Measurements from ENCODE around the gene PDHX. TPM values are rescaled to one million over a fixed set of nuclear protein-coding genes. Genes with fewer than 3 reads are reported as not detected.

The PDHX gene
- total and polyA plus RNA-seq, 2 of the 4 experiments (the other 2 are of a cell fraction): 19.8 to 26.7 TPM

DNA sequence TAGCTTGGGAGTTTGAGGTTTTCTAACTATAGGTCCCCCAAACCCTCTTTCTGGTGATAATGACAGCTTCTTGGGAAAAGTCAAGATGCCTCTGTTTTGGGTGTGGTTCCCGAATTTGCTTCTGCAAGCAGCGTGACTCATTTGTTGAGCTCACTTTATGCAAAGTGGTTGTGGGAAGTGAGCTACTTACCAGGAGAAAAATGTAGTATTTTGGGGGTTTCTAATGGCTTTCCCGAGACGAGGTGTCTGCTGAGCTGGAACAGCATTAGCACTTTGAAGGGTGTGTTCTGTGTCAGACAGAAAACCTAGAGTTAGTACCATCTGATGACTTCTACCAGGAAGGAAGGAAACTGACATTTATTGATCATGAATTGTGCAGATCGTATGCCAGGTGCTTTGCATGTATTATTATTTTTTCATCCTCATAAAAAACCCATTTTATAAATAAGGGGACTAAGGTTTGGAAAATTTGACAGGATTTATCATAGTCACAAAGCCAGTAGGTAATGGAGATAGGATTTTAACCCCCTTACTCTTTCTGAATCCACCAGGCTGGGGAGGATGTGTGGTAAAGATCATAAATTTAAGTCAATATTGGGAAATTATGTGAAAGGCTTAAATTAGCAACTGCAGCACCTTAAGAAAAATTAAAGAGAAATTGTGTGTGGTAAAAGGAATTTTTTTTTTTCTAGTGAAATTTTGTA is 113.7 kb downstream of the PDHX start:
- intact Hi-C loops (cut with micrococcal nuclease) (no loop called here), dilution Hi-C loops (cut with HindIII; ENCODE audit: low sequenced_read_pairs, unreplicated experiment) (no loop called here), in situ Hi-C loops (cut with MboI; ENCODE audit: low sequenced_read_pairs) (no loop called here)
- H3K36me3 ChIP-seq (ENCODE audit: control insufficient read depth, insufficient read depth, low read length): no peaks in the 10 kb centered on the region
- peak overlapping the region; percentile 37; the same call in 1 of the 3 replicates for H2BK15ac ChIP-seq (ENCODE audit: low read depth, low read length)
- peak overlapping the region; percentile 55; the same call in 1 of the 2 replicates for H4K5ac ChIP-seq (ENCODE audit: low read depth, low read length)
- H2BK20ac ChIP-seq (ENCODE audit: low read depth, low read length): peak overlapping the region; percentile 77
- peak overlapping the region; percentile 79 for H2BK120ac ChIP-seq (ENCODE audit: low read depth, low read length)
- no peak overlapping the region for H2AFZ ChIP-seq (replicated peaks; ENCODE audit: low read length, poor library complexity)
- H3K79me1 ChIP-seq (ENCODE audit: low read depth in 1 of 2, low read length in 2 of 2): peaks cover 0 to 14% of the 10 kb centered on the region in 2 experiments; a peak in 3 of 4 replicates
- H3K56ac ChIP-seq (ENCODE audit: extremely low read depth, insufficient read depth, low read length): peak overlapping the region; percentile 19; the same call in 1 of the 2 replicates
- no peak overlapping the region; the same call in 1 of the 2 replicates for H3K18ac ChIP-seq (ENCODE audit: low read depth, low read length)
- H4K8ac ChIP-seq (ENCODE audit: low read depth in 2 of 2, low read length in 2 of 2): peak overlapping the region in 1 of 2 experiments; percentile 43; a peak in 2 of 4 replicates
- ChIA-PET CTCF (interaction anchor here (0.7 to 1.3 kb wide), 4 partner anchors 12 to 110 kb away, joined by 3 to 5 read pairs (median 4); no protein-coding TSS in a partner anchor), POLR2A (ENCODE audit: unreplicated experiment) (interaction anchor here (1.1 kb wide), 2 partner anchors 13 to 116 kb away, joined by 3 read pairs; no protein-coding TSS in a partner anchor)
- TF ChIP-seq, protein P1, sequence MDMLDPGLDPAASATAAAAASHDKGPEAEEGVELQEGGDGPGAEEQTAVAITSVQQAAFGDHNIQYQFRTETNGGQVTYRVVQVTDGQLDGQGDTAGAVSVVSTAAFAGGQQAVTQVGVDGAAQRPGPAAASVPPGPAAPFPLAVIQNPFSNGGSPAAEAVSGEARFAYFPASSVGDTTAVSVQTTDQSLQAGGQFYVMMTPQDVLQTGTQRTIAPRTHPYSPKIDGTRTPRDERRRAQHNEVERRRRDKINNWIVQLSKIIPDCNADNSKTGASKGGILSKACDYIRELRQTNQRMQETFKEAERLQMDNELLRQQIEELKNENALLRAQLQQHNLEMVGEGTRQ (IDR thresholded peaks at IDR 0.05; ENCODE audit: low read depth, low read length): no peak
- TF ChIP-seq NFE2L2 (IDR thresholded peaks at IDR 0.05; ENCODE audit: low read depth, low read length) (no peak), CHD1 (IDR thresholded peaks at IDR 0.05; ENCODE audit: low read depth, low read length) (no peak), MXI1 (IDR thresholded peaks at IDR 0.05; ENCODE audit: borderline replicate concordance, low read depth, low read length) (no peak), POLR2A (IDR thresholded peaks at IDR 0.05; ENCODE audit: low read depth, low read length) (0 out of 2 replicates have a peak, but pooled peaks have one; percentile 6), BHLHE40 (IDR thresholded peaks at IDR 0.05; ENCODE audit: low read depth, low read length) (no peak), FOS (IDR thresholded peaks at IDR 0.05; ENCODE audit: low read depth, low read length) (peak; percentile 52), MAFK (IDR thresholded peaks at IDR 0.05; ENCODE audit: low read depth, low read length) (peak; percentile 29; the same call in 1 of the 2 replicates), SMC3 (IDR thresholded peaks at IDR 0.05; ENCODE audit: low read depth, low read length) (no peak), RFX5 (IDR thresholded peaks at IDR 0.05; ENCODE audit: low read depth, low read length) (no peak), CEBPB (IDR thresholded peaks at IDR 0.05; ENCODE audit: low read depth, low read length) (peak; percentile 14; the same call in 1 of the 2 replicates), RAD21 (IDR thresholded peaks at IDR 0.05; ENCODE audit: low read length) (no peak)
- TF ChIP-seq, protein P2, sequence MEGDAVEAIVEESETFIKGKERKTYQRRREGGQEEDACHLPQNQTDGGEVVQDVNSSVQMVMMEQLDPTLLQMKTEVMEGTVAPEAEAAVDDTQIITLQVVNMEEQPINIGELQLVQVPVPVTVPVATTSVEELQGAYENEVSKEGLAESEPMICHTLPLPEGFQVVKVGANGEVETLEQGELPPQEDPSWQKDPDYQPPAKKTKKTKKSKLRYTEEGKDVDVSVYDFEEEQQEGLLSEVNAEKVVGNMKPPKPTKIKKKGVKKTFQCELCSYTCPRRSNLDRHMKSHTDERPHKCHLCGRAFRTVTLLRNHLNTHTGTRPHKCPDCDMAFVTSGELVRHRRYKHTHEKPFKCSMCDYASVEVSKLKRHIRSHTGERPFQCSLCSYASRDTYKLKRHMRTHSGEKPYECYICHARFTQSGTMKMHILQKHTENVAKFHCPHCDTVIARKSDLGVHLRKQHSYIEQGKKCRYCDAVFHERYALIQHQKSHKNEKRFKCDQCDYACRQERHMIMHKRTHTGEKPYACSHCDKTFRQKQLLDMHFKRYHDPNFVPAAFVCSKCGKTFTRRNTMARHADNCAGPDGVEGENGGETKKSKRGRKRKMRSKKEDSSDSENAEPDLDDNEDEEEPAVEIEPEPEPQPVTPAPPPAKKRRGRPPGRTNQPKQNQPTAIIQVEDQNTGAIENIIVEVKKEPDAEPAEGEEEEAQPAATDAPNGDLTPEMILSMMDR (conservative IDR thresholded peaks at IDR 0.05; ENCODE audit: low read depth, low read length): no peak
- H3K27ac ChIP-seq (ENCODE audit: insufficient read depth, low read length): no peak overlapping the region
- no peaks in the 10 kb centered on the region for H4K20me1 ChIP-seq (ENCODE audit: insufficient read depth, low read length)
- H3K4ac ChIP-seq (ENCODE audit: low read depth, low read length): peak overlapping the region; percentile 68; the same call in 1 of the 2 replicates
- H3K27me3 ChIP-seq (ENCODE audit: control insufficient read depth, insufficient read depth, low read length): no peaks in the 10 kb centered on the region
- H3K23ac ChIP-seq (ENCODE audit: low read depth, low read length): no peak overlapping the region; the same call in 1 of the 2 replicates
- H4K91ac ChIP-seq (ENCODE audit: insufficient read depth, low read depth, low read length): peak overlapping the region; percentile 8; the same call in 1 of the 2 replicates
- peak; percentile 48 for ATAC-seq (ENCODE audit: low read depth)
- no TSS peak for BruUV-seq (replicated peaks)
- WGBS, 2 experiments (ENCODE audit: extremely low coverage in 2 of 2, insufficient read length in 1 of 2): no CpG with 5 or more reads among the region's 5 CpGs
- H3K4me3 ChIP-seq (ENCODE audit: insufficient read depth, low read depth, low read length): no peak overlapping the region
- H3K9ac ChIP-seq (ENCODE audit: low read depth, low read length): no peak overlapping the region
- H2AK5ac ChIP-seq (ENCODE audit: low read depth, low read length): peak overlapping the region; percentile 76; the same call in 1 of the 2 replicates
- peaks cover 16% of the 10 kb centered on the region for H3K9me1 ChIP-seq (ENCODE audit: insufficient read depth, low read length)
- peaks cover 11% of the 10 kb centered on the region for H3K4me1 ChIP-seq (ENCODE audit: control insufficient read depth, insufficient read depth, low read length)
- peak; percentile 84 for DNase-seq
- H3K9me3 ChIP-seq (ENCODE audit: control insufficient read depth, insufficient read depth, low read length): no peaks in the 10 kb centered on the region
- H3K4me2 ChIP-seq (ENCODE audit: low read depth, low read length): peak overlapping the region; percentile 1; the same call in 1 of the 2 replicates
- H2BK5ac ChIP-seq (ENCODE audit: low read depth, low read length, poor library complexity, severe bottlenecking): peak overlapping the region; percentile 44
- no peak overlapping the region for H2AK9ac ChIP-seq (replicated peaks; ENCODE audit: low read depth, low read length, poor library complexity)
- H3K14ac ChIP-seq (replicated peaks; ENCODE audit: low read depth, low read length): peak overlapping the region; percentile 16; the same call in 1 of the 2 replicates
